Cardiac muscle cell (in vitro differentiated cells and primary cell): ENCODE measurements around the gene GRAMD2A. TPM values are rescaled to one million over a fixed set of nuclear protein-coding genes. Genes with fewer than 3 reads are reported as not detected.

Source experiments
- DNase-seq, 2 donors: peaks; one replicate each; pipeline versions ENCODE4 v3.0.0 to v3.0.0-alpha.2; 2010 to 2017; ENCODE audit warnings: low read depth in 1 of 2, low spot score in 1 of 2
- H3K27ac ChIP-seq: fragments of 200-600 bp; sonication (generic); 2 replicates; pipeline ENCODE4 v1.5.1; 2016
- H3K27me3 ChIP-seq: fragments of 200-600 bp; sonication (generic); 2 replicates; pipeline ENCODE4 v1.6.0; 2016; ENCODE audit warnings: control low read depth
- H3K36me3 ChIP-seq: fragments of 200-600 bp; sonication (generic); 2 replicates; pipeline ENCODE4 v1.5.1; 2016; ENCODE audit warnings: control low read depth
- H3K4me1 ChIP-seq: fragments of 200-600 bp; sonication (generic); 2 replicates; pipeline ENCODE4 v1.8.1; 2017; ENCODE audit warnings: low read depth, mild to moderate bottlenecking, mixed run types
- H3K4me3 ChIP-seq: fragments of 200-600 bp; sonication (generic); 2 replicates; pipeline ENCODE4 v1.5.1; 2016; ENCODE audit warnings: mild to moderate bottlenecking
- H3K9me3 ChIP-seq: fragments of 200-600 bp; sonication (generic); 2 replicates; pipeline ENCODE4 v1.5.1; 2017; ENCODE audit warnings: low read depth, mild to moderate bottlenecking, control low read depth
- CTCF ChIP-seq: IDR thresholded peaks from 2 replicates; pipeline ENCODE4 v1.5.1; 2012; ENCODE audit warnings: low read depth, mild to moderate bottlenecking, low read length
- polyA plus RNA-seq: library from polyadenylated mRNA; unstranded; fragments of >200 nt; fragmentation: Nextera tagmentation; extraction: Ambion mirVana; gene quantifications from 2 replicates; pipeline ENCODE4 v1.2.1, GENCODE V29; 2016
- total RNA-seq: library from RNA; depleted of rRNA; stranded (reverse); fragments of >200 nt; gene quantifications from 2 replicates; pipeline ENCODE4 v1.2.3, GENCODE V29; 2016

Gene GRAMD2A
- total and polyA plus RNA-seq, 2 experiments from 2014 or later: 0.24 TPM; not detected in 1

GRCh38 chr15:72162569-72162968 is 35.0 kb downstream of the GRAMD2A start:
- TF ChIP-seq CTCF: no peak

GRCh38 chr15:72161361-72162132 is 36.0 kb downstream of the GRAMD2A start:
- Histone ChIP-seq H3K36me3 (no peaks in the 10 kb centered on the region), H3K4me3 (no peak overlapping the region), H3K27me3 (no peaks in the 10 kb centered on the region), H3K27ac (no peak overlapping the region), H3K4me1 (no peaks in the 10 kb centered on the region), H3K9me3 (no peaks in the 10 kb centered on the region)
- no peak for TF ChIP-seq CTCF
- no peak for DNase-seq

More at GRCh38 chr15:72162569-72162968, 35.0 kb downstream of the GRAMD2A start:
- Histone ChIP-seq H3K27me3 (no peaks in the 10 kb centered on the region), H3K4me1 (no peaks in the 10 kb centered on the region), H3K27ac (no peak overlapping the region), H3K36me3 (no peaks in the 10 kb centered on the region), H3K4me3 (no peak overlapping the region), H3K9me3 (no peaks in the 10 kb centered on the region)
- no peak for DNase-seq

- Histone ChIP-seq H3K27me3 (no peaks in the 10 kb centered on the region), H3K36me3 (no peaks in the 10 kb centered on the region), H3K4me3 (no peak overlapping the region), H3K27ac (no peak overlapping the region), H3K4me1 (peaks cover under 1% of the 10 kb centered on the region), H3K9me3 (no peaks in the 10 kb centered on the region)
- no peak for TF ChIP-seq CTCF
- no peak for DNase-seq
Observed at GRCh38 chr15:72160696-72161245, 36.8 kb downstream of the GRAMD2A start.

GRCh38 chr15:72156928-72157327 is 40.7 kb downstream of the GRAMD2A start:
- Histone ChIP-seq H3K27me3 (no peaks in the 10 kb centered on the region), H3K27ac (no peak overlapping the region), H3K36me3 (no peaks in the 10 kb centered on the region), H3K4me1 (peaks cover 19% of the 10 kb centered on the region), H3K9me3 (no peaks in the 10 kb centered on the region), H3K4me3 (no peak overlapping the region)
- DNase-seq: no peak
- TF ChIP-seq CTCF: no peak

- peaks cover 19% of the 10 kb centered on the region for H3K4me1 ChIP-seq
- no peaks in the 10 kb centered on the region for H3K36me3 ChIP-seq
- no peaks in the 10 kb centered on the region for H3K9me3 ChIP-seq
- peak; percentile 86 to 89 for DNase-seq
- peak; percentile 95 for TF ChIP-seq CTCF
- H3K4me3 ChIP-seq: no peak overlapping the region
- peak overlapping the region; percentile 62 for H3K27ac ChIP-seq
- H3K27me3 ChIP-seq: no peaks in the 10 kb centered on the region
Observed at GRCh38 chr15:72155635-72156616, 41.7 kb downstream of the GRAMD2A start.
